Measurements from ENCODE around the gene MED13L. TPM values are rescaled to one million over a fixed set of nuclear protein-coding genes. Genes with fewer than 3 reads are reported as not detected.
A peak's percentile ranks its signal among the peaks of the same experiment; 100 is the strongest.

MED13L gene
- total and polyA plus RNA-seq, 2 experiments from 2014 or later: 11.7 to 88.7 TPM

DNA sequence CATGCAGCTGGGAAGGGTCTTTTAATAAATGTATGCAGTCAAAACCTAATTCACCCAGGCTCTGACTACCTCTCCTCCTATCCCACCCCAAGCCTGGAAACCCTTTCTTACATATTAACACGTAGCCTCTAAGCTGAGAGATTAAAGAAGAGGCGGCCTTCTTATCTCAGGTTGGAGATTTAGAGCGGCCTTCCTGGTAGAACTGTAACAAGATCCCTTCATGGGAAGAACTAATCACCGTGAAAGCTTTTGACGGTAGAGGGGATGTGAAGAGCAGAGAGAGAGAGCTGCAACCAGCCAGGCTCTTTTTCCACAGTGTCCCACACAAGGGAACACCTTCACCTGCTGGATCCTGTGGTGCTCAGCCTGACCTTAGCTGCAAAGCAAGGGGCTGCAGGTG is 367.4 kb downstream of the MED13L start:
- H3K79me2 ChIP-seq (ENCODE audit: insufficient read depth): no peaks in the 10 kb centered on the region
- H3F3A ChIP-seq (ENCODE audit: insufficient read depth): no peaks in the 10 kb centered on the region
- no peaks in the 10 kb centered on the region for H3K4me1 ChIP-seq (ENCODE audit: insufficient read depth)
- DNase-seq: no peak
- H3K4me2 ChIP-seq (ENCODE audit: unreplicated experiment): no peak overlapping the region
- no peak overlapping the region for H3K9ac ChIP-seq
- no peaks in the 10 kb centered on the region for H4K20me1 ChIP-seq (ENCODE audit: insufficient read depth)
- no peaks in the 10 kb centered on the region for H3K36me3 ChIP-seq (ENCODE audit: low read depth)
- no peaks in the 10 kb centered on the region for H3K9me3 ChIP-seq (ENCODE audit: low read depth)
- in situ Hi-C loops (cut with MboI): loop anchor here (10.0 to 25.0 kb wide), 2 partner anchors 1245 to 1923 kb away; no protein-coding TSS in a partner anchor
- H3K27ac ChIP-seq: no peak overlapping the region
- TF ChIP-seq EZH2phosphoT487 (IDR thresholded peaks at IDR 0.05; ENCODE audit: insufficient read depth, low read depth) (no peak), EZH2 (IDR thresholded peaks at IDR 0.05; ENCODE audit: insufficient read depth, poor library complexity, severe bottlenecking) (no peak)
- no peaks in the 10 kb centered on the region for H3K9me2 ChIP-seq (ENCODE audit: insufficient read depth)
- H3K4me3 ChIP-seq: no peak overlapping the region
- WGBS, 2 experiments (ENCODE audit: low coverage in 1 of 2, low lambda C conversion rate in 2 of 2, missing lambda C conversion rate in 2 of 2): 69 to 77% methylated on average over 5 of the region's 5 CpGs
- no peaks in the 10 kb centered on the region for H3K27me3 ChIP-seq (replicated peaks; ENCODE audit: insufficient read depth)
- H2AFZ ChIP-seq: no peak overlapping the region

MicroRNAs encoded within 50 kb of the gene (microRNA counts, 767-probe panel; counts per million panel counts)
- 447 counts per million, percentile 86 among the panel's probes with 10 or more counts for microRNA hsa-miR-620

Small RNA genes within 50 kb of the gene (microRNA-seq; reads per million reads assigned to microRNA genes)
- not detected for gene MIR620 (ENCODE audit: borderline number of aligned reads)

Small RNA genes within 50 kb of the gene (small RNA-seq; reads per million reads assigned to genes)
- gene MIR620 (ENCODE audit: low read depth, low replicate concordance) (not detected), gene RNU6-1188P (ENCODE audit: low read depth, low replicate concordance) (not detected), gene SNRPGP18 (ENCODE audit: low read depth, low replicate concordance) (not detected)
